DLD1 (cell line): ENCODE results near the gene AURKAIP1.

Experiments
- in situ Hi-C: cut with HindIII; loops from 2 replicates; pipeline ENCODE4 v1.10.0; 2017; ENCODE audit warnings: low sequenced_read_pairs

The AURKAIP1 gene

GRCh38 chr1:1348420-1349255, 26.4 kb downstream of the AURKAIP1 start:
- in situ Hi-C loops, result no loop called here

GRCh38 chr1:1347663-1348419, 27.2 kb downstream of the AURKAIP1 start:
- in situ Hi-C loops, result no loop called here

- in situ Hi-C loops, result no loop called here
Measured at GRCh38 chr1:1347026-1347595, 27.9 kb downstream of the AURKAIP1 start.

GRCh38 chr1:1346501-1346890, 28.5 kb downstream of the AURKAIP1 start:
- in situ Hi-C loops, result no loop called here

- in situ Hi-C loops, result no loop called here
Measured at GRCh38 chr1:1345860-1346500, 29.0 kb downstream of the AURKAIP1 start.

- in situ Hi-C loops, result no loop called here
Measured at GRCh38 chr1:1345384-1345783, 29.6 kb downstream of the AURKAIP1 start.

GRCh38 chr1:1344655-1345361, 30.2 kb downstream of the AURKAIP1 start:
- in situ Hi-C loops, result no loop called here

GRCh38 chr1:1343811-1344421, 31.1 kb downstream of the AURKAIP1 start:
- in situ Hi-C loops, result no loop called here

- in situ Hi-C loops, result no loop called here
Measured at GRCh38 chr1:1342584-1343115, 32.4 kb downstream of the AURKAIP1 start.

GRCh38 chr1:1342061-1342562, 32.9 kb downstream of the AURKAIP1 start:
- in situ Hi-C loops, result no loop called here

- in situ Hi-C loops, result no loop called here
Measured at GRCh38 chr1:1341549-1342021, 33.4 kb downstream of the AURKAIP1 start.

GRCh38 chr1:1340791-1341548, 34.0 kb downstream of the AURKAIP1 start:
- in situ Hi-C loops, result no loop called here

- in situ Hi-C loops, result no loop called here
Measured at GRCh38 chr1:1340185-1340584, 34.8 kb downstream of the AURKAIP1 start.

- in situ Hi-C loops, result no loop called here
Measured at GRCh38 chr1:1338278-1338677, 36.7 kb downstream of the AURKAIP1 start.

- in situ Hi-C loops, result no loop called here
Measured at GRCh38 chr1:1337793-1338147, 37.2 kb downstream of the AURKAIP1 start.

GRCh38 chr1:1336931-1337792, 37.8 kb downstream of the AURKAIP1 start:
- in situ Hi-C loops, result no loop called here

- in situ Hi-C loops, result no loop called here
Measured at GRCh38 chr1:1336446-1336845, 38.6 kb downstream of the AURKAIP1 start.

GRCh38 chr1:1335792-1336248, 39.2 kb downstream of the AURKAIP1 start:
- in situ Hi-C loops, result no loop called here
